GM10266 (cell line): ENCODE results near the gene VASH2.

ENCODE experiments used
- DNase-seq: peaks from one replicate; pipeline ENCODE4 v3.0.0; 2012; ENCODE audit errors: extremely low spot score
- CTCF ChIP-seq: IDR thresholded peaks from 2 replicates; pipeline ENCODE4 v1.5.1; 2012; ENCODE audit warnings: mild to moderate bottlenecking, low read depth; ENCODE audit not compliant: control insufficient read depth, insufficient read depth; ENCODE audit errors: missing control alignments

Gene VASH2

GRCh38 chr1:212945056-212945455 is 5.3 kb upstream of the VASH2 start:
- no peak for DNase-seq
- TF ChIP-seq CTCF: no peak

GRCh38 chr1:212945463-212946160 is 4.7 kb upstream of the VASH2 start:
- no peak for TF ChIP-seq CTCF
- DNase-seq: no peak

- no peak for TF ChIP-seq CTCF
- no peak for DNase-seq
Measured at GRCh38 chr1:212946872-212947271, 3.5 kb upstream of the VASH2 start.

GRCh38 chr1:212949771-212950170 is 570 bp upstream of the VASH2 start:
- DNase-seq: no peak
- TF ChIP-seq CTCF: no peak

GRCh38 chr1:212951126-212951946 is 995 bp downstream of the VASH2 start:
- no peak for TF ChIP-seq CTCF
- DNase-seq: no peak

- DNase-seq: no peak
- no peak for TF ChIP-seq CTCF
Measured at GRCh38 chr1:212951947-212952640, 1.8 kb downstream of the VASH2 start.
